Esophagus squamous epithelium (tissue), 5 donors: ENCODE measurements around the gene CUL5. TPM values are rescaled to one million over a fixed set of nuclear protein-coding genes. Genes with fewer than 3 reads are reported as not detected.

Experiments used
- DNase-seq: peaks from one replicate; lab custom pipeline; 2025; lab: John Stamatoyannopoulos, UW
- H3K27ac ChIP-seq, 4 donors: fragments of 200-600 bp; sonication (generic); one replicate each; pipeline ENCODE4 v1.5.1; 2016 to 2019; ENCODE audit warnings: mild to moderate bottlenecking in 1 of 4
- H3K27me3 ChIP-seq, 4 donors: fragments of 200-600 bp; sonication (generic); 1 replicate in 3 of 4; 2 replicates in 1 of 4; pipeline versions ENCODE4 v1.5.1 to v1.6.0; 2017 to 2021; ENCODE audit warnings: antibody characterized with exemption in 1 of 4
- H3K36me3 ChIP-seq, 3 donors: fragments of 200-600 bp; sonication (generic); one replicate each; pipeline ENCODE4 v1.5.1; 2016 to 2019
- H3K4me1 ChIP-seq, 3 donors: fragments of 200-600 bp; sonication (generic); one replicate each; pipeline ENCODE4 v1.5.1; 2017 to 2019
- H3K4me3 ChIP-seq, 4 donors: fragments of 200-600 bp; sonication (generic); 1 replicate in 3 of 4; 2 replicates in 1 of 4; pipeline ENCODE4 v1.5.1; 2016 to 2019; ENCODE audit warnings: mild to moderate bottlenecking in 2 of 4, moderate library complexity in 1 of 4
- H3K9me3 ChIP-seq, 3 donors: fragments of 200-600 bp; sonication (generic); one replicate each; pipeline ENCODE4 v1.5.1; 2016 to 2019
- POLR2A ChIP-seq, 4 donors: fragments of 450-650 bp; IDR thresholded peaks; one replicate each; pipeline ENCODE4 v1.6.1; 2017; ENCODE audit warnings: antibody characterized with exemption in 4 of 4, mild to moderate bottlenecking in 4 of 4, moderate library complexity in 3 of 4
- WGBS, 2 donors: methylation state at CpG; one replicate each; pipeline ENCODE4 v1.1.5; 2018; 5-methylcytosine and 5-hydroxymethylcytosine counted together
- intact Hi-C: fragments of 100-400 bp; cut with DNase I; formaldehyde crosslinking; loops from one replicate; pipeline ENCODE4 v1.15.0; 2022
- total RNA-seq, 4 donors: library from RNA; depleted of rRNA; stranded (reverse); fragments of >200 nt; gene quantifications; one replicate each; pipeline ENCODE4 v1.1.0, GENCODE V29; 2016
- TF ChIP-seq, protein P1 (sequence below), 6 experiments: fragments of 450-650 bp in 4 of 6; fragments of 200-600 bp in 2 of 6; sonication (generic) in 2 of 6; IDR thresholded peaks; one replicate each; pipeline ENCODE4 v1.5.1; 2016 to 2019; ENCODE audit warnings: antibody characterized with exemption in 6 of 6, mild to moderate bottlenecking in 4 of 6, moderate library complexity in 4 of 6
- donor health status: DM: yes; HTN: yes; CAD: no.

The CUL5 gene
- total RNA-seq, 4 donors from 2014 or later: 19.4 to 34.3 (median 31.7) TPM

DNA sequence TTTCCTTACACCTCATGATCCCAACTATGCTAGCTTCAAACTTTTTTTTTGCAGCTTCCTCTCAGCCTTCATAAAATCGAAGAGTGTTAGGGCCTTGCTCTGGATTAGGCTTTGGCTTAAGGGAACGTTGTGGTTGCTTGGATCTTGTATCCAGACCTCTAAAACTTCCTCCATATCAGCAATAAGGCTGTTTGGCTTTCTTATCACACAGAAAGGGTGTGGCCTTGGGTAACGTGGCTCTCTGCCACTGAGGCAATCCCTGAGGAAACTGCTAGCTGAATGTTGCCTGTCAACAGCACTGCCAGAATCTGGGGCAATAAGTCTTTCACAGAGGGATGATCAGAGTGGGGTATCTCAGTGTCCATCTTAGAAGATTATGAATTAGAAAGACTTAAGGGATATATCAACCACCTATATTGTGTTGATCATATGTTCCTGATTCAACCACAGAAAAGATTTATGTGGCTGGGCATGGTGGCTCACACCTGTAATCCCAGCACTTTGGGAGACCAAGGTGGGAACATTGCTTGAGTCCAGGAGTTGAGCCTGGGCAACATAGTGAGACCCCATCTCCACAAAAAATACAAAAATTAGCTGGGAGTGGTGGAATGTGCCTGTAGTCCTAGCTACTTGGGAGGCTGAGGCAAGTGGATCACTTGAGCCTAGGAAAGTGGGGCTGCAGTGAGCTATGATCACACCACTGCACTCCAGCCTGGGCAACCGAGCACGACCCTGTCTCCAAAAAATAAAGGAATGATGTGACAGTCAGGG lies 12.5 kb upstream of the CUL5 start:
- DNase-seq: no peak
- H3K4me1 ChIP-seq: no peaks in the 10 kb centered on the region
- WGBS, 2 donors: 44 to 59% methylated on average over 4 to 5 of the region's 5 CpGs
- H3K9me3 ChIP-seq: no peaks in the 10 kb centered on the region
- no peak overlapping the region for H3K27ac ChIP-seq
- no peak overlapping the region for H3K4me3 ChIP-seq
- intact Hi-C loops: no loop called here
- H3K27me3 ChIP-seq: no peaks in the 10 kb centered on the region
- no peaks in the 10 kb centered on the region for H3K36me3 ChIP-seq
- TF ChIP-seq POLR2A (IDR thresholded peaks at IDR 0.05): no peak
- TF ChIP-seq, protein P1, sequence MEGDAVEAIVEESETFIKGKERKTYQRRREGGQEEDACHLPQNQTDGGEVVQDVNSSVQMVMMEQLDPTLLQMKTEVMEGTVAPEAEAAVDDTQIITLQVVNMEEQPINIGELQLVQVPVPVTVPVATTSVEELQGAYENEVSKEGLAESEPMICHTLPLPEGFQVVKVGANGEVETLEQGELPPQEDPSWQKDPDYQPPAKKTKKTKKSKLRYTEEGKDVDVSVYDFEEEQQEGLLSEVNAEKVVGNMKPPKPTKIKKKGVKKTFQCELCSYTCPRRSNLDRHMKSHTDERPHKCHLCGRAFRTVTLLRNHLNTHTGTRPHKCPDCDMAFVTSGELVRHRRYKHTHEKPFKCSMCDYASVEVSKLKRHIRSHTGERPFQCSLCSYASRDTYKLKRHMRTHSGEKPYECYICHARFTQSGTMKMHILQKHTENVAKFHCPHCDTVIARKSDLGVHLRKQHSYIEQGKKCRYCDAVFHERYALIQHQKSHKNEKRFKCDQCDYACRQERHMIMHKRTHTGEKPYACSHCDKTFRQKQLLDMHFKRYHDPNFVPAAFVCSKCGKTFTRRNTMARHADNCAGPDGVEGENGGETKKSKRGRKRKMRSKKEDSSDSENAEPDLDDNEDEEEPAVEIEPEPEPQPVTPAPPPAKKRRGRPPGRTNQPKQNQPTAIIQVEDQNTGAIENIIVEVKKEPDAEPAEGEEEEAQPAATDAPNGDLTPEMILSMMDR (IDR thresholded peaks at IDR 0.05): no peak

DNA sequence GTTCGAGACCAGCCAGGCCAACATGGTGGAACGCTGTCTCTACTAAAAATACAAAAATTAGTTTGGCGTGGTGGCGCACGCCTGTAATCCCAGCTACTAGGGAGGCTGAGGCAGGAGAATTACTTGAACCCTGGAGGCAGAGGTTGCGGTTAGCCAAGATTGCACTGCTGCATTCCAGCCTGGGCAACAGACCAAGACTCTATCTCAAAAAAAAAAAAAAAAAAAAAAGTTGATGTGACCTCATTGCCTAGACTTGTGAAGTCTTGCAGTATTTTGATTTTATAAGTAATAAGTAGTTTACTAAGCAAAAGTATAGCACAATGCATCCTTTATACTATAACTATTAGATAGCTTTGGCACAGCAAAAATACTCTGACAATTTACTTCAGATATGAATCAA lies 9.9 kb upstream of the CUL5 start:
- Histone ChIP-seq H3K9me3 (no peaks in the 10 kb centered on the region), H3K36me3 (no peaks in the 10 kb centered on the region), H3K27ac (no peak overlapping the region), H3K4me3 (no peak overlapping the region), H3K27me3 (no peaks in the 10 kb centered on the region), H3K4me1 (no peaks in the 10 kb centered on the region)
- TF ChIP-seq, protein P1 (IDR thresholded peaks at IDR 0.05): no peak
- no peak for TF ChIP-seq POLR2A (IDR thresholded peaks at IDR 0.05)
- WGBS, 2 donors: 67 to 81% methylated on average over 6 of the region's 6 CpGs
- intact Hi-C loops: no loop called here
- no peak for DNase-seq

DNA sequence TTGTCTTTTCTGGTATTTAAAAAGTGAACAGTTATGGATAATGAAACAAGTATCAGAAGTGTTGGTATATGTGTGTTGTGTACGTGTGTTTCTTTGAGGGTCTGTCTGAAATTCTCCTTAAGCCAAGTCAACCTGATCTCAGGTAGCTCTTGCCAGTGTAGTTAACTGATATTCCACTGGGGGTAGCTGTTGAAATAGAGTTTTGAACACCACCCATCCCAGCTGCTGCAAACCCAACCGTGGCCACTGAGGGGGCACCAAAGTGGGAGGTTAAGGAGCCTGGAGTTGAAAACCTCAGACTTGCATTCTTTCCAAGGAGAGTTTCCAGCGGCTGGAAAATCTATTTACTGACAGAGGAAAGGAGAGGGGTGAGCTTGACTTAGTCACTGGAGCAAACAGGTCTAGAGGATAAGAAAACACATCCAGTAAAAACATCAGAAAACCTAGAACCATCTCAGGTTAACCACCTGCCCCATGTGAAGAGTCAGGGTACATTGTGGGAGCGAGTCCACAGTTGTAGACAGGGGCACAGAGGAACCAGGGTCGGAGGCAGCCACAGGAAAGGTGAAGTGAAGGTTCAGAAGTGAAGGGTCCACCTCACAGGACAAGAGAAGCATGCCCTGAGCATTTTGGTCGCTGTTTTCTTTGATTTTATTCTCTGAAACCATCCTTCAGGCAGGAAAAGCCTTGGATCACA lies 8.8 kb upstream of the CUL5 start:
- Histone ChIP-seq H3K9me3 (no peaks in the 10 kb centered on the region), H3K4me3 (no peak overlapping the region), H3K36me3 (no peaks in the 10 kb centered on the region), H3K4me1 (no peaks in the 10 kb centered on the region), H3K27ac (no peak overlapping the region), H3K27me3 (no peaks in the 10 kb centered on the region)
- TF ChIP-seq POLR2A (IDR thresholded peaks at IDR 0.05): no peak
- TF ChIP-seq, protein P1 (IDR thresholded peaks at IDR 0.05): peak in 3 of 6 experiments; percentile 14 to 52 (median 38)
- DNase-seq: no peak
- intact Hi-C loops: no loop called here
- 30 to 31% methylated on average over 6 of the region's 6 CpGs for WGBS, 2 donors

DNA sequence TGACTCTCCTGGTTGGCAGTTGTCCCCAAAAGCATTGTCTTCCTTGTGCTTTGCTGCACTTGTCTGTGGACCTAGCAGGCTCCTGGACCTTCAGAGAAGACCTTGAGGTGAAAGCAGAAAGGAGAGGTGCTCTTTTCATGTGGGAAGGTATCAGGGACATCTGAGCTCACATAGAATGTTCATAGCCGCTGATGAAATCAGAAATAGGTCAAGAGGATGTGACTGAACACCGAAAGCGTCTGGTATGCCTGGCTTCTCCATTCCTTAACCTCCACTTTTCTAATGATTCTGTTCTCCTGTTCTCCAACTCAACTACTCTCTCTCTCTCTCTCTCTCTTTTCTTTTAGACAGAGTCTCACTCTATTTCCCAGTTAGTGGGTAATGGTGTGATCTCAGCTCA lies 6.2 kb upstream of the CUL5 start:
- Histone ChIP-seq H3K27me3 (no peaks in the 10 kb centered on the region), H3K36me3 (no peaks in the 10 kb centered on the region), H3K4me1 (no peaks in the 10 kb centered on the region), H3K4me3 (no peak overlapping the region), H3K27ac (no peak overlapping the region), H3K9me3 (no peaks in the 10 kb centered on the region)
- intact Hi-C loops: no loop called here
- no peak for DNase-seq
- no peak for TF ChIP-seq POLR2A (IDR thresholded peaks at IDR 0.05)
- TF ChIP-seq, protein P1 (IDR thresholded peaks at IDR 0.05): no peak
- WGBS, 2 donors: 80 to 85% methylated on average over 3 of the region's 3 CpGs

DNA sequence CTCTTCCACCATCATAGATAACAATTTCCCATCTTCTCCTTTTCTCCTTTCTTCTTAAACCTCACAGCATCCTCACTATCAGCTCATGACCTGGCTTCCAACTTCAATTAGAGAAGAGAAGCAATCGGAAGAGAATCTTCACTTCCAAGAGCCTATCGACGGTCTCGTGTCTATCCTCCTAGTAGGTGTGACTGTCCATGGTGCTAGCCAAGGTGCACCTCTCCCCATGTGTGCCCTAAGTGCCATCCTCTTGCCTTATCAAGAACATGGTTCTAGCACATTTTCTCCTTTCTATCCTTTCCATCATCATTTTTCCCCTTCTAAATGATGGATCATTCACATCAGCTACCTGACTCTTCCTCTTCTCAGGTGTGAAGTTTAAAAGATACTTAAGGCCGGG lies 5.1 kb upstream of the CUL5 start:
- no peaks in the 10 kb centered on the region for H3K9me3 ChIP-seq
- H3K27ac ChIP-seq: no peak overlapping the region
- H3K4me1 ChIP-seq: peaks cover 0 to 6% (median 3%) of the 10 kb centered on the region in 3 donors
- WGBS, 2 donors: 87 to 88% methylated on average over 5 of the region's 5 CpGs
- intact Hi-C loops: no loop called here
- no peaks in the 10 kb centered on the region for H3K36me3 ChIP-seq
- DNase-seq: no peak
- TF ChIP-seq POLR2A (IDR thresholded peaks at IDR 0.05): no peak
- TF ChIP-seq, protein P1 (IDR thresholded peaks at IDR 0.05): no peak
- no peaks in the 10 kb centered on the region for H3K27me3 ChIP-seq
- no peak overlapping the region for H3K4me3 ChIP-seq
